ENCODE measurements around the gene AGPAT1. TPM values are rescaled to one million over a fixed set of nuclear protein-coding genes. Genes with fewer than 3 reads are reported as not detected.

Gene AGPAT1
- total and polyA plus RNA-seq, 7 donors: 35.0 to 77.8 (median 47.4) TPM

GRCh38 chr6:32203426-32204267 lies 27.8 kb upstream of the AGPAT1 start:
- Histone ChIP-seq H3K4me3 (no peak overlapping the region), H3K27me3 (ENCODE audit: insufficient read depth in 3 of 3, low read length in 2 of 3) (no peaks in the 10 kb centered on the region), H3K27ac (no peak overlapping the region), H3K4me1 (no peaks in the 10 kb centered on the region), H3K36me3 (ENCODE audit: insufficient read depth in 1 of 2, low read depth in 1 of 2) (no peaks in the 10 kb centered on the region), H3K9me3 (no peaks in the 10 kb centered on the region)
- TF ChIP-seq, protein P1, sequence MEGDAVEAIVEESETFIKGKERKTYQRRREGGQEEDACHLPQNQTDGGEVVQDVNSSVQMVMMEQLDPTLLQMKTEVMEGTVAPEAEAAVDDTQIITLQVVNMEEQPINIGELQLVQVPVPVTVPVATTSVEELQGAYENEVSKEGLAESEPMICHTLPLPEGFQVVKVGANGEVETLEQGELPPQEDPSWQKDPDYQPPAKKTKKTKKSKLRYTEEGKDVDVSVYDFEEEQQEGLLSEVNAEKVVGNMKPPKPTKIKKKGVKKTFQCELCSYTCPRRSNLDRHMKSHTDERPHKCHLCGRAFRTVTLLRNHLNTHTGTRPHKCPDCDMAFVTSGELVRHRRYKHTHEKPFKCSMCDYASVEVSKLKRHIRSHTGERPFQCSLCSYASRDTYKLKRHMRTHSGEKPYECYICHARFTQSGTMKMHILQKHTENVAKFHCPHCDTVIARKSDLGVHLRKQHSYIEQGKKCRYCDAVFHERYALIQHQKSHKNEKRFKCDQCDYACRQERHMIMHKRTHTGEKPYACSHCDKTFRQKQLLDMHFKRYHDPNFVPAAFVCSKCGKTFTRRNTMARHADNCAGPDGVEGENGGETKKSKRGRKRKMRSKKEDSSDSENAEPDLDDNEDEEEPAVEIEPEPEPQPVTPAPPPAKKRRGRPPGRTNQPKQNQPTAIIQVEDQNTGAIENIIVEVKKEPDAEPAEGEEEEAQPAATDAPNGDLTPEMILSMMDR (IDR thresholded peaks at IDR 0.05): no peak
- DNase-seq: no peak
- ATAC-seq: no peak
- intact Hi-C loops (cut with DNase I): no loop called here
- 76 to 84% (median 82%) methylated on average over 9 of the region's 9 CpGs for WGBS, 3 donors

- DNase-seq (no peak), ATAC-seq (no peak)
- H3K4me3 ChIP-seq: no peak overlapping the region
- TF ChIP-seq, protein P1 (IDR thresholded peaks at IDR 0.05): no peak
- no peak overlapping the region for H3K27ac ChIP-seq
- WGBS, 3 donors: 73 to 82% (median 79%) methylated on average over 9 of the region's 9 CpGs
- H3K36me3 ChIP-seq (ENCODE audit: insufficient read depth in 1 of 2, low read depth in 1 of 2): no peaks in the 10 kb centered on the region
- H3K4me1 ChIP-seq: peaks cover 2% of the 10 kb centered on the region
- intact Hi-C loops (cut with DNase I): no loop called here
- no peaks in the 10 kb centered on the region for H3K9me3 ChIP-seq
- H3K27me3 ChIP-seq (ENCODE audit: insufficient read depth in 3 of 3, low read length in 2 of 3): no peaks in the 10 kb centered on the region
Observed at GRCh38 chr6:32202186-32202585, 26.3 kb upstream of the AGPAT1 start.

DNA sequence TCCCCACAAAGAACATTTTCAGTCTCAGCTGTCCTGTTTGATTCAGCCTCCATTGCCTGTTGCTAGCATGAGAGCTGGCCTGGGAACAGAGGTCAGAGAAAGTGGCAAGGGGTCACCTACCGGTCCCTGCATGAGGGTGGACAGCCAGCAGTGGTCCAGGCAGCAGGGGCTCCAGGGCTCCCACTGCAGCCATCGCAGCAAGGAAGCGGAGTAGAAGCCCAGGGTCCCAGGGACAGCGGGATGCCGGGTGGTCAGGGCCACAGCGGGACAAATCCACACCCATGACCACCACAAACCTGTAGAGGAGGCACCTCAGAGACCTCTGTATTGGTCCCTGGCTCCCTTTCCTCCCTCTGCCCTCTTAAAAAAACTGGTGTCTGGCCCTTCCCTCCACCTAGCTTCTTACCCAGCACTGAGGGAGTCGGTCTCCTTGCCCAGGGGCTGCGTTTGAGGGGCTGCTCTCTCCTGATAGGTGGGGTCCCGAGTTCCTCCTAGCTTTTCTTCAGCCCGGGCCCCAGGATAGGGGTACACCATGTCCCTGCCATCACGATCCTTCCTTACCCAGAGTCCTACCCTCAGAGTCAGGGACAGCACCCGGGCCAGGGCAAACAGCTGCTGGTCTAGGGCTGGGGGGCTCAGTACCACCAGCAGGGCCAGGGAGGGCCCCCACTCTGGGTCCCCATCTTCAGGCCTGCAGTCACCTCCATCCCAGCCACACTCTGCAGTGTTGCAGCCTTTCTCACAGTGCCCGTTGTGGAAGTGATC lies 25.0 kb upstream of the AGPAT1 start:
- Histone ChIP-seq H3K4me3 (no peak overlapping the region), H3K36me3 (ENCODE audit: insufficient read depth in 1 of 2, low read depth in 1 of 2) (no peaks in the 10 kb centered on the region), H3K9me3 (no peaks in the 10 kb centered on the region), H3K4me1 (peaks cover 10% of the 10 kb centered on the region), H3K27ac (no peak overlapping the region), H3K27me3 (ENCODE audit: insufficient read depth in 3 of 3, low read length in 2 of 3) (no peaks in the 10 kb centered on the region)
- ATAC-seq: no peak
- WGBS, 3 donors: 83 to 85% (median 84%) methylated on average over 13 of the region's 13 CpGs
- TF ChIP-seq, protein P1 (IDR thresholded peaks at IDR 0.05): no peak
- intact Hi-C loops (cut with DNase I): no loop called here
- DNase-seq: no peak

- H3K9me3 ChIP-seq: no peaks in the 10 kb centered on the region
- H3K4me3 ChIP-seq: no peak overlapping the region
- WGBS, 3 donors: 89 to 91% (median 89%) methylated on average over 17 of the region's 17 CpGs
- ATAC-seq (no peak), DNase-seq (no peak)
- H3K27me3 ChIP-seq (ENCODE audit: insufficient read depth in 3 of 3, low read length in 2 of 3): no peaks in the 10 kb centered on the region
- TF ChIP-seq, protein P1 (IDR thresholded peaks at IDR 0.05): no peak
- H3K36me3 ChIP-seq (ENCODE audit: insufficient read depth in 1 of 2, low read depth in 1 of 2): no peaks in the 10 kb centered on the region
- peaks cover 18% of the 10 kb centered on the region for H3K4me1 ChIP-seq
- intact Hi-C loops (cut with DNase I): loop anchor here (5.0 to 10.0 kb wide), 2 partner anchors 82 to 996 kb away; partner anchors contain the start of gene COL11A2 (in 1 of the 2)
- no peak overlapping the region for H3K27ac ChIP-seq
Observed at GRCh38 chr6:32198866-32199265, 23.0 kb upstream of the AGPAT1 start.
